Epithelial cell of proximal tubule (primary cell): ENCODE measurements around the gene FAM170B. TPM values are rescaled to one million over a fixed set of nuclear protein-coding genes. Genes with fewer than 3 reads are reported as not detected.

Experiments used
- DNase-seq: peaks from one replicate; pipeline ENCODE4 v3.0.0-alpha.2; 2011; ENCODE audit warnings: low read depth
- H3K4me3 ChIP-seq: 2 replicates; pipeline ENCODE4 v1.5.1; 2011; ENCODE audit warnings: low read depth, mild to moderate bottlenecking, low read length
- CTCF ChIP-seq: conservative IDR thresholded peaks from 2 replicates; pipeline ENCODE4 v1.5.1; 2012; ENCODE audit warnings: low read depth, mild to moderate bottlenecking, low read length
- total RNA-seq: library from RNA; depleted of rRNA; stranded (reverse); fragments of >200 nt; gene quantifications from 2 replicates; pipeline ENCODE4 v1.2.3, GENCODE V29; 2015

Gene FAM170B
- total RNA-seq, 1 donor from 2014 or later = not detected

- DNase-seq = no peak
- TF ChIP-seq CTCF = no peak
- no peak overlapping the region for H3K4me3 ChIP-seq
Measured at GRCh38 chr10:49110684-49111319, 23.0 kb downstream of the FAM170B start.

DNA sequence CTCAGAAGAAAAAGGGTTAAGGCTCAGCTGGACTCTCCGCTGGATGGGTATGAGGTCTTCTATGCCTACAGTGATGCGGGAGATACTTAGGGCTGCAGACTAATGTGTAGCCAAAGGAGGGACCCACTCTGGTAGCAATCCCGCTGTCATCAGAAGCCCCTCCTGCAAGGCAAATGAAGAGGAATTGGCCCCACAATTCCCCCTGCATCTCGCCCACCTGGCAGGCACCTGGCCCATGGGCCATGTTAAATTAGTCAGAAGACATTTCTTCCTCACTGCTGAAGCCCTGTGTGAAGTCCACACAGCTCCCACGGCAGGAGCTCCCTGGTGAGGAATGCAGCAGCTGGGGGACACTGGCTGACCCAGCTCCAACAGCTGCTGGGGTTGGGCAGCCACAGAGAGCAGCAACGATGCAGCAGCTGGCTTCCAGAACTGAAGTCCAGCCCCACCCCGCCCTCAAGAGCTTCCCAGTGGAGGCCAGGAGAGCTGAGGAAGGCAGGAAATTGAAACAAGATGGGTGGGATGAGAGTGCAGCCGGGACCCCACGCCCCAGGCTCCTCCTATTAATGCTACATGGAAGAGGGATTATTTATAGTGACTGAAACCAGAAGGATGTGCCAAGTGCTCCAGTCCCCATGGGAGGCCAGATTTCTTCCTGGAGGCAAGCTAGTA lies 24.0 kb downstream of the FAM170B start:
- no peak overlapping the region for H3K4me3 ChIP-seq
- no peak for DNase-seq

DNA sequence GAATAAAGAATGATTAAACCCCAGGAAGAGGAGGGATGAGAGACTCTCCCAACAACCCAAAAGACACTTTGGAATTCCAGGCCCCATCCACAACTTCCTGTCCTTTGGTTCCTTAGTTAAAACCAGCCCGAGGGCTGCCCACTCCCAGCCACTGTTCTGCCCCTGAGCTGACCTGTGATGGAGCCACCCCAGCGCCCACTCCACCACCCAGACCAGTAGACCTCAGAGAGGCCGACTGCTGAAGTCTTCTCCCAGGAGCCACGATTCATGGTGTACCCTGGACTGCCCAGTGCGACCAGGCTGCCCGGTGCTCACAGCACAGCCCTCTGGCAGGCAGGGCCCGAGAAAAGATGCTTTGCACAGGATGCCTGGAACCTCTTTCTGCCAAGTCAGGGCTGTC lies 25.2 kb downstream of the FAM170B start:
- DNase-seq = no peak
- TF ChIP-seq CTCF = no peak
- H3K4me3 ChIP-seq = no peak overlapping the region

More for the DNA sequence above, 24.0 kb downstream of the FAM170B start:
- TF ChIP-seq CTCF = no peak

DNA sequence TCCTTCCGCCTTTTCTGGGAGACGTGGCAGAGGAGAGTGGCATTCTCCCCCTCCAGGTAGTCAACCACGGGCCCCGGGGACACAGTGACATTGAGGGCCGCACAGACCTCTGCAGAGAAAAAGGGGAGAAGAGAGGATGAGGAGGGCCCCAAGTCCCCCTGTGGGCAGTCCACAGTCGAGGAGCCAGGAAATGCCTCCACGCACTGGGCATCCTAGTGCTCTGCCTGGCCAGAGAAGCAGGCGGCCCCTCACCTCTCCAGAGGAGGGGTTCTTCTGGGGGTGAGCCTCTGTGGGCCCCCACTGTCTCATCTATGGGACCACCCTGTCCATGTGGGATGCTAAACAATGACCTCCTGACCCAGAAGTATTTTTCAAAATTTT lies 25.9 kb downstream of the FAM170B start:
- no peak for DNase-seq
- H3K4me3 ChIP-seq = no peak overlapping the region
- TF ChIP-seq CTCF = no peak

DNA sequence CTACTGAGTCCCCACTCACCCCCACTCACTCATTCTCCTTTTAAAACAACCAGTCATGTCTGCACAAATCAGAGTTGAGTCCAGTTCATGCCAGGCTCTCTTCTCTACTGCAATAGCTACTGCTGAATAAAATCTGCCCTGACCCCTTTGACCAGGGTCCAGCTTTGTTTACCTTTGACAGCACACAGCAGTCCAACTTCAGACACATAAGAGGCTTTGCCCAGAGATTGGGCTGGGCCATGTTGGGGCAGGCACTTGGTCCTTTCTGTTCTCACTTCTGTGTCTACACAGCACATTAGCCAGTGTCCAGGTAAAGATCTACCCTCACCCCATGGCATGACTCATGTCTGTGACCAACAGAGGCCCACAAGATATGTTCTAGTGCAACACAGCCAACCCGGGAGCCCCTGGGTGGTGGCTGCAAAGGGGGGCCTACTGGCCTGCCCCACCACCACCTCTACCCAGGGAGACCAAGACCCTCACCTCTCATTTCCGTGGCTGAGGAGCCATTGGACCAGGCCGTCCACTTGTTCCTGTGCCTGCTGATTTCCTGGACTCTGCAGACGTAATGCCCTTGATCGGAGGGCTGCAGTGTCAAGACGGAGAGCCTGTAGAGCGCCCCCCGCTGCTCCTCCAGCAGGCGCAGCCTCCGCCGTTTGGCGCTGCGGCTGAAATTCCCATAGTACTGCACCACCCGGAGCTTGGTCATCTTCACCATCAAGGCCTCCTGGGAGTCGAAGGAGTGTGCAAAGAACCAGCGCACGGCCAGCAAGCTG lies 26.5 kb downstream of the FAM170B start:
- TF ChIP-seq CTCF = no peak
- no peak for DNase-seq
- no peak overlapping the region for H3K4me3 ChIP-seq

GRCh38 chr10:49106451-49106850 lies 27.4 kb downstream of the FAM170B start:
- no peak overlapping the region for H3K4me3 ChIP-seq
- TF ChIP-seq CTCF = no peak
- no peak for DNase-seq
